ENCODE data around the gene ZNF764.
"Not testable (repeated sequence)": the region's sequence is repeated elsewhere in the genome, so short reads cannot be mapped to it uniquely, and the experiment has no call there.

The ZNF764 gene

DNA sequence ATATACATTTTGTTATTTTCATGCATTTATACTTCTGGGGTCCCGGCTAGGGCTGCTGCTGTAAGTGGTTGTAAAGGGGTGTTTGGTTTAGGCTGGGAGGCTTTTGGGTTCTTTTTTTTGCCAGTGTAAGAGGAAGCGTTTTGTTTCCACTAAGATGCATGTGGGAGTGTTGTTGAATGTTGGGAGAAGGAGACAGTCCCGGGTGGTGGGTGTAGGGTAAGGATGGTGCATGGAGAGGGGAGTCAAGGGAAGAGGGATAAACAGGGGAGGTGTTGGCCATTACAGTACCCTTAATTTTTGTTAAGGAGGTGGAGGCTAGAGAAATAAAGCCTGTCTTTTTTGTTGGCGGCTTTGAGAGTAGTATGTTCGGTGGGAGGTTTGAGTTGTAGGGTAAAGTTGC lies 15.1 kb downstream of the ZNF764 start:
- no peak for DNase-seq

- no peak for DNase-seq
These were observed 16.5 kb downstream of the ZNF764 start for GRCh38 chr16:30541502-30542329.

DNA sequence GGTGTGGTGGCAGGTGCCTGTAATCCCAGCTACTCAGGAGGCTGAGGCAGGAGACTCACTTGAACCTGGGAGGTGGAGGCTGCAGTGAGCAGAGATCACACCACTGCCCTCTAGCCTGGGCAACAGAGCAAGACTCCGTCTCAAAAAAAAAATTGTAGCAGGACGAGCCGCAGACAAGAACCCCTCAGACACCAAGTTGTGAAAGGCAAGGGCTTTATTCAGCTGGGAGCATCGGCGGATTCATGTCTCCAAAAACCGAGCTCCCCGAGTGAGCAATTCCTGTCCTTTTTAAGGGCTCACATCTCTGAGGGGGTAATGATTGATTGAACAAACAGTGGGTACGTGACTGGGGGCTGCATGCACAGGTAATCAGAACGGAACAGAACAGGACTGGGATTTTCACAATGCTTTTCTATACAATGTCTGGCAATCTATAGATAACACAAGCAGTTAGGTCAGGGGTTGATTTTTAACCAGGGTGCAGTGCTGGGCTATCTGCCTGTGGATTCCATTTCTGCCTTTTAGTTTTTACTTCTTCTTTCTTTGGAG lies 17.2 kb downstream of the ZNF764 start:
- DNase-seq = not testable (repeated sequence)

GRCh38 chr16:30539986-30540526 lies 18.1 kb downstream of the ZNF764 start:
- DNase-seq = not testable (repeated sequence)

DNA sequence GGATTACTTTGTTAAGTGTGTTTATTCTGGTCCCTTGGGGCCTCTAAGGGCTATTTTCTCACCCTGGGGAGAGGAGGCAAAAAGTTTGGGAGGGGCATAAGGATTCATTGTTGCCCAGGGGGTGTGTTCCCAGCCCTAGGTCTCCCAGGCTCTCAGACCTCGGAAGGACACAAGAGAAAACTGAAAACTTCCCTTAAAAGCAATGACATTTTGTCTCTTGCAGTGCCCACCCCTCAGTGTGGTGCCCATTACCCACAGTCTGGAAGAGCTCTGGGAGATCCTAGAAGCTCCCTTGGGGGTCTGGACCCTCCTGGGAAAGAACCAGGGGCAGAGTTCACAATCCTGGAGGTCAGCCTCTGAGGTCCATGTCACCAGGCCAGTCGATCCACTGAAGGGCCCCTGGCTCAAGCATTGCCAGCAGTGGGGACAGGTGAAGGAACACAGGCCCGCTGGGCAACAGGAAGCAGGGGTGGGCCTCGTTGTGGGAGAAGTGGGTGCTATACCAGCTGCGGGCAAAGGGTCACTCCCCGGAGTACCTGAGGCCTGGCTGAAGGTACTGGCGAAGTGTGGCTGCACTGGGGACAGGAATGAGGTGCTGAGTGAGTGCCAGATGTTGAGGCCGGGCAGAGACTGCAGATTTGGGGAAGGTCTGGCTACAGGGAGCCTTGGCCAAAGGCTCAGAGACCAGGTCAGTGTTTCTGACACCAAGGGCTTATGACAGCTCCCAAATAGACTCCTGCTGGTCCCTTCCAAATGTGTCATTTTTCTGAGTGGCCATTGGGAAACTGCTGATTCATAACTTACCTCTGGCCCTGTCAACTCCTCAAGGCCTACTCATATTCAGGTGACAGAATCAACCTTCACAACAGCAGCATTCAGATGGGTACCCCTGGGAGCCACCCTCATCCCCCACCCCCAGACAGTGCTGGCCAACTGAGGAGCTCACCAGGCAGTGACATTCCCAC lies 18.9 kb downstream of the ZNF764 start:
- DNase-seq = no peak

DNA sequence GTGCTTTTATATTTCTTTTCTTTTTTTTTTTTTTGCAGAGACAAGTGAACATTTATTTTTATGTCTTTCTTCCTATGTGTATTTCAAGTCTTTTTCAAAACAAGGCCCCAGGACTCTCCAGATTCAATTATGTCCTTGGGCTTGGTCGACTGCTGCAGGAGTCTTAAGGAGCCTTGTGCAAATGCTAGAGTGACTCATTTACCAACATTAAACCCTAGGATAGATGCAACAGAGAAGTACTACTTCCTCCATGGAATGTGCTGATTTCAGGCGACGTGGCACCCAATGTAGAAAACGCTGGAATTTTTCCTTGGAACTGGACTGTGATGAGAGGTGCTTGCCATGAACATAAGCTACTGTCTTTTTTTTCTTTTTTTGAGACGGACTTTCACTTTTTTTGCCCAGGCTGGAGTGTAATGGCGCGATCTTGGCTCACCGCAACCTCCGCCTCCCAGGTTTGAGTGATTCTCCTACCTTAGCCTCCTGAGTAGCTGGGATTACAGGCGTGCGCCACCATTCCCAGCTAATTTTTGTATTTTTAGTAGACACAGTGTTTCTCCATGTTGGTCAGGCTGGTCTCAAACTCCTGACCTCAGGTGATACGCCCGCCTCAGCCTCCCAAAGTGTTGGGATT lies 21.7 kb downstream of the ZNF764 start:
- DNase-seq = not testable (repeated sequence)

- peak; percentile 79 for DNase-seq
These were observed 22.4 kb downstream of the ZNF764 start for GRCh38 chr16:30535777-30536190.

- DNase-seq = no peak
These were observed 22.9 kb downstream of the ZNF764 start for GRCh38 chr16:30535106-30535776.

DNA sequence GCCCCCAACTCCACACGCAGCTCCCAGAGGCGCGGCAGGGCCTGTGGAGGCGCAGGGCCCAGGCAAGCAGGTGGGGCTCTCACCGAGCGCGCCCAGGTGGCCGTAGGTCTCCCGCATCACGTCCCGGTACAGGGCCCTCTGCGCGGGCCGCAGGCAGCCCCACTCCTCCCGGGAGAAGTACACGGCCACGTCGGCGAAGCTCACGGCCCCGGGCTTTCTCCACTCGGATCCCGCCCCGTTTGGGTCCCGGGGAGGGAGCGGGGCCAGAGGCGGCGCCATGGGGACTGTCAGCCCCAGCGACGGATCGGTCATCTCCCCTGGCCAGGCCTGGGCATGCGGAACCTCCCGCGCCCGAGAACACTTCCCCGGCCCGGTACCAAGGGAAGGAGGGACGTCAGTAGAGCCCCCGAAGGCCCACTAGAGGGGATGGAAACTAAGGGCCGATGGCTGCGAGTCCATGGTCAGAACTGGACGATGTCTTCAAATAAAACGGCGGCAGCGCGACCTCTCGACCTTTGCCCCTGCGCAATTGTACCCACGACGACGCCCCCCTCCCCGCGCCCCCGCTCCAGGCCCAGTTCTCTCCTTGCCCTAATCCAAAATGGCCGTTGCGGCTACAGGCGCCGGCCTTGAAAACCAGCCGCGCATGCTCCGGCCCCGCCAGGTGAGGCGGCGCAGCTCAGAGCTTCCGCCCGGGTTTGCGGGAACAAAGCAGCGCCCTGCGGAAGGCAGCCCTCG lies 23.6 kb downstream of the ZNF764 start, which contains the start of gene ZNF747:
TSS of gene ZNF747 (minus strand) at position 491 of the 738 bp plus-strand sequence. CDS start at position 312, 179 bp downstream.
- peak; percentile 93 for DNase-seq

GRCh38 chr16:30533748-30534367 lies 24.3 kb downstream of the ZNF764 start:
- no peak for DNase-seq

GRCh38 chr16:30533146-30533522 lies 25.0 kb downstream of the ZNF764 start:
- DNase-seq = no peak

GRCh38 chr16:30532285-30533145 lies 25.7 kb downstream of the ZNF764 start:
- no peak for DNase-seq

- DNase-seq = no peak
These were observed 27.8 kb downstream of the ZNF764 start for GRCh38 chr16:30530163-30531037.

- no peak for DNase-seq
These were observed 29.2 kb downstream of the ZNF764 start for GRCh38 chr16:30528799-30529457.

DNA sequence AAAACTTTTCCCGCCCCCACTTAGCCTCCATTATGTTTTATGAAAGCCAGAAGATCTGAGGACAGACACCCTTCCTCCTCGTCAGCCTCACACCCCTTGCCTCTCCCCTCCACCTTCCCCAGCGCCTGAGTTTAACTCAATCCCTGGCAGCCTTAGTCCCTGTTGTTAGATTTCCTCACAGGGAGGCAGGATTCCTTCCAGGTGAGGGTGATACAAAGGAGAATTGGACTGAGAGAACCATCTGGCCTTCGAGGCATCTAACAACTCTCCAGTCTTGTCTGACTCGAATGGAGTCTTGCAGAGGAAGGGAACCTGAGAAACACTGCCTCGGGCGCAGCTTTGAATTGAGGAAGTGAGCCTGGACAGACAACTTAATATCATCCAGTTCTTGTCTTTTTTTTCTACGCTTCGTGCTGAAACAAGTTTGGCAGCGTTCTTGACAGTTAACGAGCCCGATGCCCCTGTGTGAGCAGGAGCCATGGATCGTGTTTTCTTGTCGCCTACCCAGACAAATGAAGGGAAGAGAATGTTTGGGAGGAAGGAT lies 30.5 kb downstream of the ZNF764 start:
- DNase-seq = no peak

DNA sequence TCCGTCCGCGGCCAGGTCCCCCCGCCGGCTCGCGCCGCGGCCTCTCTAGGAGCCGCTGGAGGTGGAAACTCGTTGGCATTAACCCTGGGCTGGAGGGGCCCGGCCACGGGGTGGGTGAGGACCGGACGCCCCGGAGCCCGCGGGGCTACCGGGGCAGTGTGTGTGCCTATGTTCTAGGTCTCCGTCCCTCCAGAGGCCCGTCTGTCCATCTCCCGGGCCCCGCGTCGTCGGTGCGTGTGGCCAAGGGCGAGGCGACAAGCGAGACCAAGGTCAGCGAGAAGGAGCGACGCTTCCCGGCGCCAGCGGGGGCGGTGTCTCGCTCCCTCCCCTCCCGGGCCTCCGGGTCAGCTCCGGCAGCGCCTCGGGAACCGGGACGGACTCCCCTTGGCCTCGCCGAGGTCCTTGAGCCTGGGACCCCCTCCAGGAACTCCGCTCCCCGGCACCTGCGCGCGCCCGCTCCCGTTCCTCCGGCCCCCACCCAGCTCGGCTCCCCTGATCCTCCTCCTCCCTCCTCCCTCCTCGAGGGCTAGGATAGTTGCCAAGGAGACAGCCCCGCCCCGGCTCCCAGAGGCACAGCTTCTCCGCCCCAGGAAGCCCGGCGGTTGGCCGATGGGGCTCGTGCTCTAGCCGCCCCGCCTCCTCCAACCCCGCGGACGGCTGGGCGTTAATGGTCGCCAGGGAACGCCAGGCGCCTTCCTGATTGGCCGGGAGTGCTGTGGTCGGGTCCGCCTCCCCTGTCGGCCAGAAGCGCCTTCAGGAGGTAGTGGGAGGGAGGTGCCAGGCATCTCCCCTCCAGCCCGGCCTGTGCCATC lies 31.1 kb downstream of the ZNF764 start:
- peak; percentile 99 for DNase-seq

Data from left hindlimb (tissue), 1 donor.